ENCODE results near the gene PRF1. TPM values are rescaled to one million over a fixed set of nuclear protein-coding genes. Genes with fewer than 3 reads are reported as not detected.

PRF1 gene
- total and polyA plus RNA-seq, 2 donors (not counting 1 experiment from before 2014, with no cell fraction given): not detected

- H3K9ac ChIP-seq (ENCODE audit: insufficient read depth, low read length): no peak overlapping the region
- no peak overlapping the region for H2AFZ ChIP-seq (ENCODE audit: low read length)
- H3K36me3 ChIP-seq (ENCODE audit: control insufficient read depth, insufficient read depth, low read length): no peaks in the 10 kb centered on the region
- no peaks in the 10 kb centered on the region for H3K79me2 ChIP-seq (ENCODE audit: control insufficient read depth, insufficient read depth, low read length)
- TF ChIP-seq EZH2 (IDR thresholded peaks at IDR 0.05; ENCODE audit: low read length, missing control alignments): no peak
- no peak for TF ChIP-seq CTCF (conservative IDR thresholded peaks at IDR 0.05 in 1 of 2, IDR thresholded peaks at IDR 0.05 in 1 of 2; ENCODE audit: low read depth in 1 of 2, low read length in 2 of 2)
- H3K27ac ChIP-seq (ENCODE audit: insufficient read depth, low read length): no peak overlapping the region
- H4K20me1 ChIP-seq (ENCODE audit: control insufficient read depth, extremely low read depth, insufficient read depth, low read length): no peaks in the 10 kb centered on the region
- no peaks in the 10 kb centered on the region for H3K27me3 ChIP-seq (ENCODE audit: control insufficient read depth, insufficient read depth, low read length)
- peak in 1 of 2 donors; percentile 65 for DNase-seq (ENCODE audit: low read depth in 2 of 2)
- no peaks in the 10 kb centered on the region for H3K9me3 ChIP-seq (ENCODE audit: control insufficient read depth, insufficient read depth, low read depth, low read length)
- no peak overlapping the region for H3K4me3 ChIP-seq (replicated peaks in 1 of 4; ENCODE audit: control extremely low read depth in 1 of 4, insufficient read depth in 1 of 4, low read depth in 3 of 4, low read length in 4 of 4)
- H3K4me1 ChIP-seq (ENCODE audit: control insufficient read depth, extremely low read depth, insufficient read depth, low read length): peaks cover 3% of the 10 kb centered on the region
- H3K4me2 ChIP-seq (ENCODE audit: extremely low read depth, insufficient read depth, low read length): no peak overlapping the region
Measured at GRCh38 chr10:70562036-70562755, 40.3 kb downstream of the PRF1 start.

- Histone ChIP-seq H3K79me2 (ENCODE audit: control insufficient read depth, insufficient read depth, low read length) (no peaks in the 10 kb centered on the region), H3K4me3 (replicated peaks in 1 of 4; ENCODE audit: control extremely low read depth in 1 of 4, insufficient read depth in 1 of 4, low read depth in 3 of 4, low read length in 4 of 4) (no peak overlapping the region), H3K9me3 (ENCODE audit: control insufficient read depth, insufficient read depth, low read depth, low read length) (no peaks in the 10 kb centered on the region), H2AFZ (ENCODE audit: low read length) (no peak overlapping the region), H3K4me1 (ENCODE audit: control insufficient read depth, extremely low read depth, insufficient read depth, low read length) (peaks cover 3% of the 10 kb centered on the region), H3K36me3 (ENCODE audit: control insufficient read depth, insufficient read depth, low read length) (no peaks in the 10 kb centered on the region), H3K27me3 (ENCODE audit: control insufficient read depth, insufficient read depth, low read length) (no peaks in the 10 kb centered on the region), H3K27ac (ENCODE audit: insufficient read depth, low read length) (no peak overlapping the region), H3K4me2 (ENCODE audit: extremely low read depth, insufficient read depth, low read length) (no peak overlapping the region), H3K9ac (ENCODE audit: insufficient read depth, low read length) (no peak overlapping the region), H4K20me1 (ENCODE audit: control insufficient read depth, extremely low read depth, insufficient read depth, low read length) (no peaks in the 10 kb centered on the region)
- TF ChIP-seq CTCF (conservative IDR thresholded peaks at IDR 0.05 in 1 of 2, IDR thresholded peaks at IDR 0.05 in 1 of 2; ENCODE audit: low read depth in 1 of 2, low read length in 2 of 2) (no peak), EZH2 (IDR thresholded peaks at IDR 0.05; ENCODE audit: low read length, missing control alignments) (no peak)
- DNase-seq (ENCODE audit: low read depth in 2 of 2): no peak
Measured at GRCh38 chr10:70561558-70561957, 41.0 kb downstream of the PRF1 start.

DNA sequence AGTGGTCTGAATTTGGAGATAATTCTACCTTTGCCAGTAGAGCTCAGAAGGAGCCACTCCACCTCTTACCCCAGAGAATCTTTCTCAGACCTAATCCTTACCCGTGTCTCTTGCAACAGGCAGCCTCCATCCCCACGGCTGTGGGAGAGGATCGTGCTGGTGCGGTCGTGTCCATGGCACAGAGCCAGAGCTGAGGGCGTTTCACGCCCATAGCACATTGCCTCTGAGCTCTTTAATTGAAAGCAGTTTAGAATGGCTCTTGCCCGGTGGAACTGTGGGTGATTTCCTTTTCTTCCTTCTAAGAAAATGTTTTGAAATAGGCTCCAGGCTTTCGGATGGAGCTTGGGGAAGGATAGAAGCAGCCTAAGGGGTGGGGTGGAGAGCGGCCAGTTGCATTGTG is 41.5 kb downstream of the PRF1 start:
- no peak overlapping the region for H3K27ac ChIP-seq (ENCODE audit: insufficient read depth, low read length)
- H3K27me3 ChIP-seq (ENCODE audit: control insufficient read depth, insufficient read depth, low read length): no peaks in the 10 kb centered on the region
- H3K9ac ChIP-seq (ENCODE audit: insufficient read depth, low read length): no peak overlapping the region
- H2AFZ ChIP-seq (ENCODE audit: low read length): no peak overlapping the region
- H3K79me2 ChIP-seq (ENCODE audit: control insufficient read depth, insufficient read depth, low read length): no peaks in the 10 kb centered on the region
- no peaks in the 10 kb centered on the region for H3K36me3 ChIP-seq (ENCODE audit: control insufficient read depth, insufficient read depth, low read length)
- no peaks in the 10 kb centered on the region for H3K9me3 ChIP-seq (ENCODE audit: control insufficient read depth, insufficient read depth, low read depth, low read length)
- no peak overlapping the region for H3K4me2 ChIP-seq (ENCODE audit: extremely low read depth, insufficient read depth, low read length)
- peaks cover 3% of the 10 kb centered on the region for H3K4me1 ChIP-seq (ENCODE audit: control insufficient read depth, extremely low read depth, insufficient read depth, low read length)
- DNase-seq (ENCODE audit: low read depth in 2 of 2): peak in 1 of 2 donors; percentile 47
- TF ChIP-seq EZH2 (IDR thresholded peaks at IDR 0.05; ENCODE audit: low read length, missing control alignments) (no peak), CTCF (conservative IDR thresholded peaks at IDR 0.05 in 1 of 2, IDR thresholded peaks at IDR 0.05 in 1 of 2; ENCODE audit: low read depth in 1 of 2, low read length in 2 of 2) (no peak)
- no peak overlapping the region for H3K4me3 ChIP-seq (replicated peaks in 1 of 4; ENCODE audit: control extremely low read depth in 1 of 4, insufficient read depth in 1 of 4, low read depth in 3 of 4, low read length in 4 of 4)
- H4K20me1 ChIP-seq (ENCODE audit: control insufficient read depth, extremely low read depth, insufficient read depth, low read length): no peaks in the 10 kb centered on the region
